Measurements from ENCODE around the gene MAD1L1. TPM values are rescaled to one million over a fixed set of nuclear protein-coding genes. Genes with fewer than 3 reads are reported as not detected.

Gene MAD1L1
- total RNA-seq, 1 donor from 2014 or later = 32.7 TPM

DNA sequence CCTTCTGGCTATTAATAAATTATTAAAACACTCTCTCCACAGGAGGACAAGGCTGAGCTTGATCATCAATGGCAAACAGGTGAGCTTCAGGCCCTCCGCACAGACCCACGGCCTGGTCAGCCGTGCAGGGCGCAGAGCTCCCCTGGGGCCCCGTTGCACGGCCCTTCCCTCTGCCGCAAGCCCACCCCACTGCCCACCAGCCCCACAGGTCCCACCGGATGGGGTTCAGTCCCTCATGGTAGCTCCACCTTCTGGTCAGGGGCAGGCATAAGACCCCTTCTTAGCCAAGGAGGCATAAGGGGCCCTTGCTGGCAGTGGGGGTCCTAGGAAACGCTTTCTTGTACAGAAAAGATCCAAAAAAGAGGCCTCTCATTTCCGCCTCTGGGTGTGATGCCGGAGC, 84.6 kb downstream of the MAD1L1 start:
- H3K9me3 Mint-ChIP-seq (ENCODE audit: unreplicated experiment) = no peaks in the 10 kb centered on the region
- TF ChIP-seq, protein P1, sequence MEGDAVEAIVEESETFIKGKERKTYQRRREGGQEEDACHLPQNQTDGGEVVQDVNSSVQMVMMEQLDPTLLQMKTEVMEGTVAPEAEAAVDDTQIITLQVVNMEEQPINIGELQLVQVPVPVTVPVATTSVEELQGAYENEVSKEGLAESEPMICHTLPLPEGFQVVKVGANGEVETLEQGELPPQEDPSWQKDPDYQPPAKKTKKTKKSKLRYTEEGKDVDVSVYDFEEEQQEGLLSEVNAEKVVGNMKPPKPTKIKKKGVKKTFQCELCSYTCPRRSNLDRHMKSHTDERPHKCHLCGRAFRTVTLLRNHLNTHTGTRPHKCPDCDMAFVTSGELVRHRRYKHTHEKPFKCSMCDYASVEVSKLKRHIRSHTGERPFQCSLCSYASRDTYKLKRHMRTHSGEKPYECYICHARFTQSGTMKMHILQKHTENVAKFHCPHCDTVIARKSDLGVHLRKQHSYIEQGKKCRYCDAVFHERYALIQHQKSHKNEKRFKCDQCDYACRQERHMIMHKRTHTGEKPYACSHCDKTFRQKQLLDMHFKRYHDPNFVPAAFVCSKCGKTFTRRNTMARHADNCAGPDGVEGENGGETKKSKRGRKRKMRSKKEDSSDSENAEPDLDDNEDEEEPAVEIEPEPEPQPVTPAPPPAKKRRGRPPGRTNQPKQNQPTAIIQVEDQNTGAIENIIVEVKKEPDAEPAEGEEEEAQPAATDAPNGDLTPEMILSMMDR (IDR thresholded peaks at IDR 0.05) = peak; percentile 30
- DNase-seq (ENCODE audit: extremely low spot score, unreplicated experiment) = no peak
- peaks cover 23% of the 10 kb centered on the region for H3K4me1 Mint-ChIP-seq (ENCODE audit: unreplicated experiment)
- no peak overlapping the region for H3K27ac Mint-ChIP-seq (ENCODE audit: unreplicated experiment)
- peaks cover 27% of the 10 kb centered on the region for H3K36me3 Mint-ChIP-seq (ENCODE audit: unreplicated experiment)
- H3K4me3 Mint-ChIP-seq (ENCODE audit: unreplicated experiment) = no peak overlapping the region
- H3K27me3 Mint-ChIP-seq (ENCODE audit: unreplicated experiment) = no peaks in the 10 kb centered on the region

DNA sequence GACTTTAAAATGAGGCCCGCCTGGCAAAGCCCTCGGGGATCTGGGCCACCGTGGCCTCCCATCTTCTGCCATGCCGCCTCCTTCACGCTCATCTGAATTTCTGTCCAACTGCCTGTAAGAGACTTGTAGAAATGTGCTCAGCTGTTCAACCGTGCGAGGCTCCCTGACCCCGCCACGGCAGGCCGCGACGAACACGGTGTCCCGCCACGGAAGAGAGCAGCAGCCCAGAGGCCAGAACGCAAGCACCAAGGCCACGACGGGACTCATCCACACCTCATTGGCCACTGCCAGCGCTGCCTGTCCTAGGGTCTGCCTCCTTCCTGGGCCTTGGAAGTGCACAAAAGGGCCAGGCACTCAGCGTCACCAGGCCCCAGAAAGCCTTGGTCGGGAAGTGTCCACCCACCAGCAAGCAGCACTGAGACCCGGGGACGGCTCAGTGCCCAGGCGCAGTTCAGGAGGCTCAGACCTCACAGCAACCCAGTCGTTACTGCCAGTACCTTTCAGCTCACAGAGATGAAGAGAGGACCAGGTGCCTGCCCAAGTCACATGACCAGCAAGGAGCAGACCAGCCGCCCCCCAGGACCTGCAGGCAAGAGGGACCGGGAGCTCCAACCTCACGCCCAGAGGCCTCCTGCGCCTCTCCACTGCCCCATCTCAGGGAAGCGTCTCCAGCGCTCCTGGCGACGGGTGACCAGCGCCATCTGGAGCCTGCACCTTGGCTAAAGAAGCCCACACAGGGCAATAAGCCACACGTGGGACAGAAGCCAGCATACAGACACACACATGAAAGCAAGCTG, 85.9 kb downstream of the MAD1L1 start:
- no peak overlapping the region for H3K4me3 Mint-ChIP-seq (ENCODE audit: unreplicated experiment)
- peaks cover 31% of the 10 kb centered on the region for H3K36me3 Mint-ChIP-seq (ENCODE audit: unreplicated experiment)
- TF ChIP-seq, protein P1 (IDR thresholded peaks at IDR 0.05) = no peak
- no peak for DNase-seq (ENCODE audit: extremely low spot score, unreplicated experiment)
- no peaks in the 10 kb centered on the region for H3K9me3 Mint-ChIP-seq (ENCODE audit: unreplicated experiment)
- no peak overlapping the region for H3K27ac Mint-ChIP-seq (ENCODE audit: unreplicated experiment)
- peaks cover 21% of the 10 kb centered on the region for H3K4me1 Mint-ChIP-seq (ENCODE audit: unreplicated experiment)
- no peaks in the 10 kb centered on the region for H3K27me3 Mint-ChIP-seq (ENCODE audit: unreplicated experiment)

DNA sequence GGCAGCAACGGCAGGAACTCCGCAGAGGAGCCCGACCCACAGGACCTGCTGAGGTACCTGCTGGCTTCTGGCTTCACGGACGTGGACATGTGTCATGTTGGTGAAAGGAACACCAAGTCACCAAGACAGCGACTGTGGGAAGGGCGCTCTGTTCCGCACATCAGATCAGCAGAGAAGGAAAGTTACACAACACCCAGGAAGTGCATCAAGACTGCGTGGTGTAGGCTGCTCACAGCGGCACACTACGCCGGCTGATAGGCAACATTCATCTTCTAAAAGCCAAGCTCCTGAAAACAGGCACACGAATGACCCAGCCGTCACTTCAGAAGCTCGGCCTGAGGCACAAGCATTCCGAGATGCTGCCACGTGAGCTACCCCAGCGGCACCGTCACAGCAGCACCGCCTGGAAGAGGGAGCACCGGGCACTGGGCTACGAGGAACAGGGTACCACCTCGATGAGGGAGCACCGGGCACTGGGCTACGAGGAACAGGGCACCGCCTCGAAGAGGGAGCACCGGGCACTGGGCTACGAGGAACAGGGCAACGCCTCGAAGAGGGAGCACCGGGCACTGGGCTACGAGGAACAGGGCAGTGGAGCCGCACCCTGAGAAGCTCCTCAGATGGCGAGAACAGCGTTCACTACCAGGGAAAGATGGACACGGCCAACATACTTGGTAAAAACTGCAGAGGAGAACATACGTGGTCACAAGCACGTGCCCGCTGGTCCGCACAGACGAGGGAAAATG, 86.7 kb downstream of the MAD1L1 start:
- Mint-ChIP-seq H3K4me1 (ENCODE audit: unreplicated experiment) (peaks cover 12% of the 10 kb centered on the region), H3K27me3 (ENCODE audit: unreplicated experiment) (no peaks in the 10 kb centered on the region), H3K9me3 (ENCODE audit: unreplicated experiment) (no peaks in the 10 kb centered on the region), H3K36me3 (ENCODE audit: unreplicated experiment) (peaks cover 33% of the 10 kb centered on the region), H3K27ac (ENCODE audit: unreplicated experiment) (no peak overlapping the region), H3K4me3 (ENCODE audit: unreplicated experiment) (no peak overlapping the region)
- TF ChIP-seq, protein P1 (IDR thresholded peaks at IDR 0.05) = no peak
- no peak for DNase-seq (ENCODE audit: extremely low spot score, unreplicated experiment)

DNA sequence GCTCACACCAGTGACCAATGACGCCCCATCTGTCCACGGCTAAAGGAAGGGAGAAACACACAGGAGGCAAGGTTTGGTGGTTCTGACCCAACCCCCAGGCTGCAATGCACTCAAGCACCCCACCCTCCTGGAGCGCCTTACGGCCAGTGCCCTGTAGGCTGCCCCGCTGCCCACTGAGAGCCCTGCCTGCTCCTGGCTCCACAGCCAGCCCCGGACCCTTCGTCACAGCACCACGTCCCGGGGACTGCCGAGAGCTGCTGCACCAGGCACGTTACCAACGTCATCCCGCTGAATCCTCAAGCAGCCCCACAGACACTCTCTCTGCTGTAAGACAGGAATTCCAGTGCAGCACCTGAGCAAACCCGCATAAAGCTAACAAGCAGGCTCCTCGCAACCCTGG, 87.8 kb downstream of the MAD1L1 start:
- DNase-seq (ENCODE audit: extremely low spot score, unreplicated experiment) = no peak
- no peak overlapping the region for H3K27ac Mint-ChIP-seq (ENCODE audit: unreplicated experiment)
- peaks cover 7% of the 10 kb centered on the region for H3K4me1 Mint-ChIP-seq (ENCODE audit: unreplicated experiment)
- no peaks in the 10 kb centered on the region for H3K27me3 Mint-ChIP-seq (ENCODE audit: unreplicated experiment)
- TF ChIP-seq, protein P1 (IDR thresholded peaks at IDR 0.05) = no peak
- H3K4me3 Mint-ChIP-seq (ENCODE audit: unreplicated experiment) = no peak overlapping the region
- H3K9me3 Mint-ChIP-seq (ENCODE audit: unreplicated experiment) = no peaks in the 10 kb centered on the region
- H3K36me3 Mint-ChIP-seq (ENCODE audit: unreplicated experiment) = peaks cover 33% of the 10 kb centered on the region

DNA sequence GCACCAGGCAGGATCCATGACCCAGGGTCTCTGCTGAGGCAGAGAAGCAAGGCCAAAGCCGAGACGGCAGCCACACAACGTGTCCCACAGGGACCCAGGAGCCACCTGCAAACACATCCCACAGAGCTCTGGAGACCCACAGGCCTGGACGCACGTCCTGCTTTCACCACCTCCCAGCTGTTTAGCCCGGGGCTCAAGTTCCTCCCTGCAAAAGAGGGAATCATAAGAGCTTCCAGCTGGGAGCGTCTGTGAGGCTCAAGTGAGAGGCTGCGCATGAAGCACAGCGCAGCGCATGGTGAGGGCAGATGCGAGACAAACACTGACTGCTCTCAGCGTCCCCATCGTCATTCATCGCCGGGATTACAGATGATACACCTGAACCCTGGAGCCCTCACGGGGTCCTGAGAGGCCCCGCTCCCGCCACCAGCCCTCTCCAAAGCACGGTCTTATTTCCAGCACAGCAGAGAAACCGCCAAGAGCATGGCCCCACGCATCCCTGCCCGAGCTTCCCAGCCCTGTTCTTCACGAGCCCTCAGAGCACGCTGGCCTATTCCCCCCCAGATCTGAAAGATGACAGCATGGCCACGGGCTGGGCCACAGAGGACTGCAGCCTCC, 88.7 kb downstream of the MAD1L1 start:
- no peak for DNase-seq (ENCODE audit: extremely low spot score, unreplicated experiment)
- H3K27me3 Mint-ChIP-seq (ENCODE audit: unreplicated experiment) = no peaks in the 10 kb centered on the region
- H3K27ac Mint-ChIP-seq (ENCODE audit: unreplicated experiment) = no peak overlapping the region
- TF ChIP-seq, protein P1 (IDR thresholded peaks at IDR 0.05) = no peak
- H3K36me3 Mint-ChIP-seq (ENCODE audit: unreplicated experiment) = peaks cover 30% of the 10 kb centered on the region
- H3K4me1 Mint-ChIP-seq (ENCODE audit: unreplicated experiment) = peaks cover 7% of the 10 kb centered on the region
- no peaks in the 10 kb centered on the region for H3K9me3 Mint-ChIP-seq (ENCODE audit: unreplicated experiment)
- no peak overlapping the region for H3K4me3 Mint-ChIP-seq (ENCODE audit: unreplicated experiment)

Measured in osteocyte (in vitro differentiated cells).